GM12874 (cell line): ENCODE results near the gene VSIR.

ENCODE experiments used
- CTCF ChIP-seq: IDR thresholded peaks from 2 replicates; pipeline ENCODE4 v1.5.1; 2011; ENCODE audit warnings: low read depth, mild to moderate bottlenecking, control low read depth, low read length, moderate library complexity; ENCODE audit not compliant: insufficient read depth

The VSIR gene

GRCh38 chr10:71725249-71725648 is 48.1 kb downstream of the VSIR start:
- TF ChIP-seq CTCF = no peak

GRCh38 chr10:71724539-71724938 is 48.8 kb downstream of the VSIR start:
- TF ChIP-seq CTCF = no peak

GRCh38 chr10:71723311-71723710 is 50.0 kb downstream of the VSIR start:
- no peak for TF ChIP-seq CTCF

- no peak for TF ChIP-seq CTCF
These were observed 50.5 kb downstream of the VSIR start for GRCh38 chr10:71722849-71723248.

- TF ChIP-seq CTCF = no peak
These were observed 52.0 kb downstream of the VSIR start for GRCh38 chr10:71721313-71721712.

- TF ChIP-seq CTCF = no peak
These were observed 53.0 kb downstream of the VSIR start for GRCh38 chr10:71720288-71720687.

- no peak for TF ChIP-seq CTCF
These were observed 53.7 kb downstream of the VSIR start, which contains the start of gene C10orf105 for GRCh38 chr10:71719464-71720201. TSS of gene C10orf105 (minus strand) at chr10:71719778. CDS start at chr10:71716337, 3,441 bp downstream.
